H9 (cell line): ENCODE results near the gene FXYD6. TPM values are rescaled to one million over a fixed set of nuclear protein-coding genes. Genes with fewer than 3 reads are reported as not detected.

Experiments
- DNase-seq: peaks from one replicate; pipeline ENCODE4 v3.0.0-alpha.2; 2017
- H2AFZ ChIP-seq: one replicate; pipeline ENCODE4 v1.6.1; 2013; ENCODE audit warnings: mild to moderate bottlenecking, low read length, control low read depth, moderate library complexity
- H2AK5ac ChIP-seq: 2 replicates; pipeline ENCODE4 v1.6.1; 2013; ENCODE audit warnings: low read length, control low read depth, mixed read lengths; ENCODE audit not compliant: insufficient read length
- H2BK120ac ChIP-seq: one replicate; pipeline ENCODE4 v1.6.1; 2013; ENCODE audit warnings: low read depth, mild to moderate bottlenecking, low read length, control low read depth, inconsistent platforms; ENCODE audit not compliant: poor library complexity, severe bottlenecking
- H2BK12ac ChIP-seq: 2 replicates; pipeline ENCODE4 v1.6.1; 2013; ENCODE audit warnings: low read length, control low read depth, mixed read lengths, low read depth; ENCODE audit not compliant: insufficient read length
- H2BK15ac ChIP-seq: 2 replicates; pipeline ENCODE4 v1.6.1; 2013; ENCODE audit warnings: low read depth, low read length, control low read depth
- H2BK20ac ChIP-seq: one replicate; pipeline ENCODE4 v1.6.1; 2013; ENCODE audit warnings: low read depth, mild to moderate bottlenecking, low read length, control low read depth, inconsistent platforms; ENCODE audit not compliant: poor library complexity, severe bottlenecking
- H2BK5ac ChIP-seq: 2 replicates; pipeline ENCODE4 v1.6.1; 2013; ENCODE audit warnings: low read length, control low read depth, mixed read lengths; ENCODE audit not compliant: insufficient read length
- H3K14ac ChIP-seq: 2 replicates; pipeline ENCODE4 v1.6.1; 2013; ENCODE audit warnings: low read length, control low read depth; ENCODE audit not compliant: insufficient read depth
- H3K18ac ChIP-seq: 2 replicates; pipeline ENCODE4 v1.6.1; 2013; ENCODE audit warnings: low read depth, mild to moderate bottlenecking, mixed read lengths, low read length, control low read depth; ENCODE audit not compliant: insufficient read length
- H3K23ac ChIP-seq: 2 replicates; pipeline ENCODE4 v1.6.1; 2013; ENCODE audit warnings: low read length, control low read depth, mixed read lengths, low read depth; ENCODE audit not compliant: insufficient read length
- H3K23me2 ChIP-seq: 2 replicates; pipeline ENCODE4 v1.6.1; 2013; ENCODE audit warnings: low read depth, mild to moderate bottlenecking, mixed read lengths, low read length, control low read depth; ENCODE audit not compliant: insufficient read length, poor library complexity, severe bottlenecking
- H3K27ac ChIP-seq: 2 replicates; pipeline ENCODE4 v1.5.1; 2013; ENCODE audit warnings: low read length, control low read depth, mixed read lengths, low read depth; ENCODE audit not compliant: insufficient read length
- H3K27me3 ChIP-seq: 2 replicates; pipeline ENCODE4 v1.6.1; 2013; ENCODE audit warnings: low read length, control low read depth, inconsistent platforms; ENCODE audit not compliant: insufficient read depth
- H3K4ac ChIP-seq: 2 replicates; pipeline ENCODE4 v1.6.1; 2013; ENCODE audit warnings: low read depth, mild to moderate bottlenecking, control low read depth, inconsistent platforms, low read length, moderate library complexity
- H3K4me1 ChIP-seq: 2 replicates; pipeline ENCODE4 v1.6.1; 2013; ENCODE audit warnings: low read length, control low read depth, inconsistent platforms; ENCODE audit not compliant: insufficient read depth
- H3K4me2 ChIP-seq: 2 replicates; pipeline ENCODE4 v1.6.1; 2013; ENCODE audit warnings: low read length, control low read depth, mixed read lengths; ENCODE audit not compliant: insufficient read length, insufficient read depth
- H3K56ac ChIP-seq: 2 replicates; pipeline ENCODE4 v1.6.1; 2013; ENCODE audit warnings: low read depth, mild to moderate bottlenecking, mixed read lengths, low read length, control low read depth; ENCODE audit not compliant: insufficient read length
- H3K79me1 ChIP-seq: 2 replicates; pipeline ENCODE4 v1.6.1; 2013; ENCODE audit warnings: low read depth, mild to moderate bottlenecking, moderate library complexity, low read length, control low read depth, inconsistent platforms; ENCODE audit not compliant: insufficient read depth, poor library complexity, severe bottlenecking
- H3K79me2 ChIP-seq: 2 replicates; pipeline ENCODE4 v1.6.1; 2013; ENCODE audit warnings: low read length, control low read depth, inconsistent platforms; ENCODE audit not compliant: insufficient read depth
- H3K9ac ChIP-seq: 2 replicates; pipeline ENCODE4 v1.6.1; 2013; ENCODE audit warnings: low read length, control low read depth, mixed read lengths; ENCODE audit not compliant: insufficient read length; ENCODE audit errors: extremely low read depth
- H3K9me3 ChIP-seq: one replicate; pipeline ENCODE4 v1.6.1; 2013; ENCODE audit warnings: low read depth, low read length, inconsistent platforms; ENCODE audit not compliant: control insufficient read depth
- H3T11ph ChIP-seq: one replicate; pipeline ENCODE4 v1.6.1; 2013; ENCODE audit warnings: mild to moderate bottlenecking, low read length, control low read depth, inconsistent platforms
- H4K20me1 ChIP-seq: one replicate; pipeline ENCODE4 v1.6.1; 2013; ENCODE audit not compliant: control insufficient read depth, insufficient read length, insufficient read depth
- H4K5ac ChIP-seq: 2 replicates; pipeline ENCODE4 v1.6.1; 2013; ENCODE audit warnings: low read depth, mild to moderate bottlenecking, mixed read lengths, low read length, control low read depth; ENCODE audit not compliant: insufficient read length
- H4K8ac ChIP-seq: replicated peaks from 2 replicates; pipeline ENCODE4 v1.6.1; 2013; ENCODE audit warnings: low read length, control low read depth, mixed read lengths, low read depth; ENCODE audit not compliant: insufficient read length
- H4K91ac ChIP-seq: 2 replicates; pipeline ENCODE4 v1.6.1; 2013; ENCODE audit warnings: low read depth, mild to moderate bottlenecking, moderate library complexity, mixed read lengths, low read length, control low read depth; ENCODE audit not compliant: insufficient read length
- H3K27ac Mint-ChIP-seq, 3 experiments: 2 replicates in 2 of 3; 3 replicates in 1 of 3; pipeline ENCODE4 v1.8.0; 2020 to 2021; ENCODE audit warnings: mixed read lengths in 3 of 3, mild to moderate bottlenecking in 1 of 3, moderate library complexity in 1 of 3
- H3K27me3 Mint-ChIP-seq: 2 replicates; pipeline ENCODE4 v1.8.0; 2021; ENCODE audit warnings: low read depth, mild to moderate bottlenecking, moderate library complexity, mixed read lengths
- H3K36me3 Mint-ChIP-seq, 3 experiments: 2 replicates in 2 of 3; 3 replicates in 1 of 3; pipeline ENCODE4 v1.8.0; 2020 to 2021; ENCODE audit warnings: low read depth in 3 of 3, mixed read lengths in 3 of 3; ENCODE audit not compliant: insufficient read depth in 1 of 3
- H3K4me1 Mint-ChIP-seq, 2 experiments: 2 replicates each; pipeline ENCODE4 v1.8.0; 2020; ENCODE audit warnings: mixed read lengths in 2 of 2
- H3K4me3 Mint-ChIP-seq, 2 experiments: 2 replicates in 1 of 2; 3 replicates in 1 of 2; pipeline ENCODE4 v1.8.0; 2020 to 2021; ENCODE audit warnings: mild to moderate bottlenecking in 2 of 2, mixed read lengths in 2 of 2, moderate library complexity in 1 of 2
- H3K9me3 Mint-ChIP-seq, 2 experiments: 2 replicates in 1 of 2; 3 replicates in 1 of 2; pipeline ENCODE4 v1.8.0; 2020; ENCODE audit warnings: mild to moderate bottlenecking in 2 of 2, mixed read lengths in 2 of 2, moderate library complexity in 1 of 2
- WGBS: extraction: QIAGEN DNeasy Blood & Tissue Kit; methylation state at CpG from one replicate; pipeline ENCODE4 v1.1.7; 2013; ENCODE audit warnings: missing lambda C conversion rate, low lambda C conversion rate, mixed read lengths; ENCODE audit not compliant: insufficient read length; ENCODE audit errors: extremely low coverage; 5-methylcytosine and 5-hydroxymethylcytosine counted together
- total RNA-seq: library from RNA; stranded (reverse); gene quantifications from 2 replicates; pipeline ENCODE4 v1.2.1, GENCODE V29; 2021
- TF ChIP-seq, protein P1 (sequence below): fragments of 200-600 bp; sonication (generic); conservative IDR thresholded peaks from 3 replicates; pipeline ENCODE4 v1.8.0; 2021; ENCODE audit warnings: antibody characterized with exemption, mild to moderate bottlenecking

Gene FXYD6
- total RNA-seq, 1 experiment from 2014 or later, result 18.3 TPM

DNA sequence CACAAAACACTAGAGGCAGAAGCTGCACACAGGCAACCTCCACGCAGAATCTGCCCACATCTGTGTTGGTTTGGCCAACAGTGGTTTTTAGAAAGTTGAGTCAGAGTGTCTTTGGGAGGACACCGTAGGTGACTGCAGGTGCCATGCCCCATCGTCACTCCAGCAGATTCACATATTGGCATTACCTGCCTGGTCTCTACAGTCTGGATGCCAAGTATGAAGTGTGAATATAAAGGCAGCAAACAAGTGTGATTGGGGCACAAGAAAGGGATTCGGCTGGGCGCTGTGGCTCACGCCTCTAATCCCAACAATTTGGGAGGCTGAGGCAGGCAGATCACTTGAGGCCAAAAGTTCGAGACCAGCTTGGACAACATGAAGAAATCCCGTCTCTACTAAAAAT lies 40.9 kb downstream of the FXYD6 start:
- Mint-ChIP-seq H3K36me3 (peaks cover 0 to 10% (median 0%) of the 10 kb centered on the region in 3 experiments; a peak in 2 of 7 replicates), H3K9me3 (no peaks in the 10 kb centered on the region), H3K4me1 (peaks cover 29 to 32% of the 10 kb centered on the region in 2 experiments), H3K27me3 (peaks cover 3% of the 10 kb centered on the region), H3K4me3 (no peak overlapping the region), H3K27ac (no peak overlapping the region)
- Histone ChIP-seq H4K20me1 (peaks cover 2% of the 10 kb centered on the region), H2BK120ac (no peak overlapping the region), H2BK5ac (no peak overlapping the region), H2BK15ac (no peak overlapping the region), H2BK20ac (no peak overlapping the region), H3K23ac (no peak overlapping the region), H3K23me2 (no peaks in the 10 kb centered on the region), H3K4ac (no peak overlapping the region), H3K9ac (no peak overlapping the region), H4K91ac (no peak overlapping the region), H3K14ac (no peak overlapping the region), H3T11ph (no peak overlapping the region), H3K18ac (no peak overlapping the region), H3K56ac (no peak overlapping the region), H4K8ac (no peak overlapping the region), H3K27me3 (no peaks in the 10 kb centered on the region), H3K4me2 (no peak overlapping the region), H2AK5ac (no peak overlapping the region), H3K4me1 (no peaks in the 10 kb centered on the region), H3K79me2 (no peaks in the 10 kb centered on the region), H4K5ac (no peak overlapping the region), H3K27ac (no peak overlapping the region), H2AFZ (no peak overlapping the region), H3K79me1 (no peaks in the 10 kb centered on the region), H3K9me3 (no peaks in the 10 kb centered on the region), H2BK12ac (no peak overlapping the region)
- TF ChIP-seq, protein P1, sequence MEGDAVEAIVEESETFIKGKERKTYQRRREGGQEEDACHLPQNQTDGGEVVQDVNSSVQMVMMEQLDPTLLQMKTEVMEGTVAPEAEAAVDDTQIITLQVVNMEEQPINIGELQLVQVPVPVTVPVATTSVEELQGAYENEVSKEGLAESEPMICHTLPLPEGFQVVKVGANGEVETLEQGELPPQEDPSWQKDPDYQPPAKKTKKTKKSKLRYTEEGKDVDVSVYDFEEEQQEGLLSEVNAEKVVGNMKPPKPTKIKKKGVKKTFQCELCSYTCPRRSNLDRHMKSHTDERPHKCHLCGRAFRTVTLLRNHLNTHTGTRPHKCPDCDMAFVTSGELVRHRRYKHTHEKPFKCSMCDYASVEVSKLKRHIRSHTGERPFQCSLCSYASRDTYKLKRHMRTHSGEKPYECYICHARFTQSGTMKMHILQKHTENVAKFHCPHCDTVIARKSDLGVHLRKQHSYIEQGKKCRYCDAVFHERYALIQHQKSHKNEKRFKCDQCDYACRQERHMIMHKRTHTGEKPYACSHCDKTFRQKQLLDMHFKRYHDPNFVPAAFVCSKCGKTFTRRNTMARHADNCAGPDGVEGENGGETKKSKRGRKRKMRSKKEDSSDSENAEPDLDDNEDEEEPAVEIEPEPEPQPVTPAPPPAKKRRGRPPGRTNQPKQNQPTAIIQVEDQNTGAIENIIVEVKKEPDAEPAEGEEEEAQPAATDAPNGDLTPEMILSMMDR, result no peak
- WGBS, result no CpG with 5 or more reads among the region's 8 CpGs
- peak; percentile 12 for DNase-seq
